Neural cell (in vitro differentiated cells): Measurements from ENCODE around the gene TMEM115.

ENCODE experiments used
- CTCF ChIP-seq: fragments of 450-650 bp; IDR thresholded peaks from 2 replicates; pipeline ENCODE4 v1.5.1; 2014; ENCODE audit warnings: antibody characterized with exemption, mild to moderate bottlenecking, moderate library complexity; ENCODE audit not compliant: poor library complexity, severe bottlenecking
- EP300 ChIP-seq: fragments of 450-650 bp; conservative IDR thresholded peaks from 2 replicates; pipeline ENCODE4 v1.6.1; 2014; ENCODE audit warnings: antibody characterized with exemption, mild to moderate bottlenecking, moderate library complexity; ENCODE audit not compliant: poor library complexity, severe bottlenecking
- EZH2 ChIP-seq: fragments of 200-600, 300-800 bp; shearing (Covaris generic), sonication (generic); IDR thresholded peaks from 2 replicates; pipeline ENCODE4 v1.6.1; 2014; ENCODE audit warnings: antibody characterized with exemption, low read length, borderline replicate concordance, mild to moderate bottlenecking; ENCODE audit not compliant: insufficient read depth, poor library complexity, severe bottlenecking
- MXI1 ChIP-seq: fragments of 450-650 bp; conservative IDR thresholded peaks from 2 replicates; pipeline ENCODE4 v1.6.1; 2014; ENCODE audit warnings: antibody characterized with exemption, mild to moderate bottlenecking; ENCODE audit not compliant: poor library complexity, severe bottlenecking
- POLR2AphosphoS5 ChIP-seq: IDR thresholded peaks from 2 replicates; pipeline ENCODE4 v1.6.1; 2012
- RAD21 ChIP-seq: fragments of 450-650 bp; conservative IDR thresholded peaks from 2 replicates; pipeline ENCODE4 v1.6.1; 2014; ENCODE audit warnings: antibody characterized with exemption, mild to moderate bottlenecking, moderate library complexity
- TAF1 ChIP-seq: IDR thresholded peaks from 2 replicates; pipeline ENCODE4 v1.6.1; 2012; ENCODE audit warnings: low read depth
- TF ChIP-seq, protein P1 (sequence below): IDR thresholded peaks from 2 replicates; pipeline ENCODE4 v1.6.1; 2012; ENCODE audit warnings: borderline replicate concordance

DNA sequence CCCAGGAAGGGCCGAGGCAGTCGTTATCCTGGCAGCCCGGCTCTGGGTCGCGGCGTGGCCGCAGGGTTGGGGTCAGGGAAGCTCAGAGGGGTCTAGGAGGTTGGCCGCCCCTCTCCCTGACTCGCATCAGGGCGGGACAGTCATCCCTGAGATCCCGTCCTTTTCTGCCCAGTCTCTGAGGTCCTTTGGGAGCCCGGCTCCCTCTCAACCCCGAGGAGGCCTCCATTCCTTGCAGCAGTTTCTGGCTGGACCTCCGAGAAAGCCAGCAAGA, 37.3 kb downstream of the TMEM115 start:
- TF ChIP-seq CTCF (no peak), TAF1 (no peak), POLR2AphosphoS5 (no peak), EZH2 (no peak), MXI1 (no peak), RAD21 (no peak), EP300 (no peak)
- TF ChIP-seq, protein P1, sequence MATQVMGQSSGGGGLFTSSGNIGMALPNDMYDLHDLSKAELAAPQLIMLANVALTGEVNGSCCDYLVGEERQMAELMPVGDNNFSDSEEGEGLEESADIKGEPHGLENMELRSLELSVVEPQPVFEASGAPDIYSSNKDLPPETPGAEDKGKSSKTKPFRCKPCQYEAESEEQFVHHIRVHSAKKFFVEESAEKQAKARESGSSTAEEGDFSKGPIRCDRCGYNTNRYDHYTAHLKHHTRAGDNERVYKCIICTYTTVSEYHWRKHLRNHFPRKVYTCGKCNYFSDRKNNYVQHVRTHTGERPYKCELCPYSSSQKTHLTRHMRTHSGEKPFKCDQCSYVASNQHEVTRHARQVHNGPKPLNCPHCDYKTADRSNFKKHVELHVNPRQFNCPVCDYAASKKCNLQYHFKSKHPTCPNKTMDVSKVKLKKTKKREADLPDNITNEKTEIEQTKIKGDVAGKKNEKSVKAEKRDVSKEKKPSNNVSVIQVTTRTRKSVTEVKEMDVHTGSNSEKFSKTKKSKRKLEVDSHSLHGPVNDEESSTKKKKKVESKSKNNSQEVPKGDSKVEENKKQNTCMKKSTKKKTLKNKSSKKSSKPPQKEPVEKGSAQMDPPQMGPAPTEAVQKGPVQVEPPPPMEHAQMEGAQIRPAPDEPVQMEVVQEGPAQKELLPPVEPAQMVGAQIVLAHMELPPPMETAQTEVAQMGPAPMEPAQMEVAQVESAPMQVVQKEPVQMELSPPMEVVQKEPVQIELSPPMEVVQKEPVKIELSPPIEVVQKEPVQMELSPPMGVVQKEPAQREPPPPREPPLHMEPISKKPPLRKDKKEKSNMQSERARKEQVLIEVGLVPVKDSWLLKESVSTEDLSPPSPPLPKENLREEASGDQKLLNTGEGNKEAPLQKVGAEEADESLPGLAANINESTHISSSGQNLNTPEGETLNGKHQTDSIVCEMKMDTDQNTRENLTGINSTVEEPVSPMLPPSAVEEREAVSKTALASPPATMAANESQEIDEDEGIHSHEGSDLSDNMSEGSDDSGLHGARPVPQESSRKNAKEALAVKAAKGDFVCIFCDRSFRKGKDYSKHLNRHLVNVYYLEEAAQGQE: no peak
